SW480 (cell line): Measurements from ENCODE around the gene ZNF595.
"Not testable (repeated sequence)": the region's sequence is repeated elsewhere in the genome, so short reads cannot be mapped to it uniquely, and the experiment has no call there.

ENCODE experiments used
- DNase-seq: peaks from one replicate; pipeline ENCODE4 v3.0.0-alpha.2; 2016; ENCODE audit warnings: low spot score

ZNF595 gene

GRCh38 chr4:86559-87324, 33.6 kb downstream of the ZNF595 start:
- DNase-seq: not testable (repeated sequence)

GRCh38 chr4:98386-98785, 45.3 kb downstream of the ZNF595 start:
- no peak for DNase-seq

GRCh38 chr4:99863-100262, 46.7 kb downstream of the ZNF595 start:
- no peak for DNase-seq

- no peak for DNase-seq
Measured at GRCh38 chr4:107083-107443, 53.9 kb downstream of the ZNF595 start.

- DNase-seq: no peak
Measured at GRCh38 chr4:107444-108429, 54.6 kb downstream of the ZNF595 start.

GRCh38 chr4:112771-113170, 59.6 kb downstream of the ZNF595 start:
- DNase-seq: no peak

- DNase-seq: no peak
Measured at GRCh38 chr4:113732-114131, 60.6 kb downstream of the ZNF595 start.

- no peak for DNase-seq
Measured at GRCh38 chr4:114149-114548, 61.0 kb downstream of the ZNF595 start.

- DNase-seq: no peak
Measured at GRCh38 chr4:116499-116898, 63.4 kb downstream of the ZNF595 start.

- no peak for DNase-seq
Measured at GRCh38 chr4:120616-121015, 67.5 kb downstream of the ZNF595 start.

- DNase-seq: no peak
Measured at GRCh38 chr4:121408-122084, 68.4 kb downstream of the ZNF595 start.

- DNase-seq: not testable (repeated sequence)
Measured at GRCh38 chr4:123922-124274, 70.8 kb downstream of the ZNF595 start.

- peak; percentile 92 for DNase-seq
Measured at GRCh38 chr4:124275-125081, 71.4 kb downstream of the ZNF595 start, which contains the start of gene ZNF718. Gene ZNF718 (plus strand): TSS chr4:124501. CDS start chr4:124671, 170 bp downstream.

- peak; percentile 12 for DNase-seq
Measured at GRCh38 chr4:125091-125771, 72.1 kb downstream of the ZNF595 start.

GRCh38 chr4:125833-126232, 72.7 kb downstream of the ZNF595 start:
- DNase-seq: no peak

GRCh38 chr4:132483-132882, 79.4 kb downstream of the ZNF595 start:
- no peak for DNase-seq
